CD4-positive, alpha-beta T cell treated with Interferon alpha-2 for 1 hour (primary cell): ENCODE results near the gene ALDH3B1.

Experiments used
- DNase-seq, 2 donors: peaks; one replicate each; pipeline ENCODE4 v3.0.0-alpha.2; 2020 to 2022

Gene ALDH3B1

DNA sequence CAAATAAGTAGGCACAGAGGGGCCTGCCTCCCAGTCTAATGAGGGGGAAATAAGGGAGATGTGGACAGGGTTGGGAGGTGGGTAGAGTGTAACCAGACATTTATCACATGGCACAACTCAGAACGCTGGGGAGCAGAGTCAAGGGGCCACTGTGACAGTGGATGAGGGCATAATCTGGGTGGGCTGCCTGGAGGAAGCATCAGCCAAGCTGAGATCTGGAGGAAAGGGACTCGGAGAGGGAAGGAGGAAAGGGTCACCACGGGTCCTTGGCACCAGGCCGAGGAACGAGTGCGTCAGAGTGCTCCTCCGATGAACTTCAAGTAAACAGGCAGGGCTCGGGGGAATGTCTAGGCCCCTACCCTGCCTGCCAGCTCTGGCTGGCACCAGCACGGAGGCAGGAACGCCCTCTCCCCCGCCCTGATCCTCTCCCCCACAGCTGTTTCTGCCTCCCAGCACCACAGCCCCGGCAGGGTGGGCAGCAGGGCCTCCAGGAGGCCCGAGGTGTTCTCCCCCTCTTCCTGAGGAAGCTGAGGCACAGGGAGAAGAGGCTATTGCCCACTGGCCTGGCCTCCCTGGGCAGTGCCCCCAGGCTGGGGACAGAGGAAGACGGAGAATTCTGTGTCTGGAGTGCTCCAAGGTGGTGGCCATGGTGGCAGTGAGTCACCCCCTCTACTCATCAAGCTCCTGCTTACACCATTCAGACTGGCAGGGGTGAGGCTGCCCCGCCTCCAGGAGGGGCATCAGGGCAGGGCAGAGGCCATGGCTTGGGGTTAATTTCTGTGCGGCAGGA is 4.2 kb downstream of the ALDH3B1 start:
- peak in 1 of 2 donors; percentile 30 for DNase-seq

DNA sequence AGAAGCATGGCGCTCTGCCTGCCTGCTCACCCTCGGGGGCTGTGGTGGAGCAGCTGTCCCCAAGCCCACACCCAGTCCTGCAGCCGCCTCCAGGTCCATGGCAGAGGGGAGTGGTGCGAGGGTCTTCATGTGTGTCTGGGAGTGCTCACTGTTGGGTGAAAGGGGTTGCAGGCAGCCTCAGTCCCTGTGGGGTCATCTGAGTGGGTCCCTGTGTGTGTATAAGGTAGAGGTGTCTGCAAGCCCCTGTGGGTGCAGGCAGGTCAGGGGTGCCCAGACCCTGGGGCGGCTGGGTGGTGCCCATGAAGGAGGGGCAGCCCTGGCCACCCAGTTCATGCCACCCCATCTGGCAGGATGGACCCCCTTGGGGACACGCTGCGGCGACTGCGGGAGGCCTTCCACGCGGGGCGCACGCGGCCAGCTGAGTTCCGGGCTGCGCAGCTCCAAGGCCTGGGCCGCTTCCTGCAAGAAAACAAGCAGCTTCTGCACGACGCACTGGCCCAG is 4.9 kb downstream of the ALDH3B1 start:
- DNase-seq: no peak

DNA sequence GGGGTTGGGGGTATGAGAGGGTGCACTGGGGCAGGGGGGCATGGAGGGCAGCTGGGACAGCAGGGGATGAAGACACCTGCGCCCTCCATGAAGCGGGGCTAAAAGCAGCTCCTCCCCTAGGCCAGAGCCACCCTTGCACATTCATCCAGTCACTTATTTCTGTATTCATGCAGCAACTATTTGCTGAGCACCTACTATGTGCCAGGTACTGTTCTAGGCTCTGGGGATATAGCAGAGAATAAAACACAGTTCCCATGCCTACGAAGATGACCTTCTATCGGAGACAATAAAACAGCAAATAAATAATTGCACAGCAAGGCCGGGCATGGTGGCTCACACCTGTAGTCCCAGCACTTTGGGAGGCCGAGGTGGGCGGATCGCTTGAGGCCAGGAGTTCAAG is 5.3 kb downstream of the ALDH3B1 start:
- DNase-seq: no peak

DNA sequence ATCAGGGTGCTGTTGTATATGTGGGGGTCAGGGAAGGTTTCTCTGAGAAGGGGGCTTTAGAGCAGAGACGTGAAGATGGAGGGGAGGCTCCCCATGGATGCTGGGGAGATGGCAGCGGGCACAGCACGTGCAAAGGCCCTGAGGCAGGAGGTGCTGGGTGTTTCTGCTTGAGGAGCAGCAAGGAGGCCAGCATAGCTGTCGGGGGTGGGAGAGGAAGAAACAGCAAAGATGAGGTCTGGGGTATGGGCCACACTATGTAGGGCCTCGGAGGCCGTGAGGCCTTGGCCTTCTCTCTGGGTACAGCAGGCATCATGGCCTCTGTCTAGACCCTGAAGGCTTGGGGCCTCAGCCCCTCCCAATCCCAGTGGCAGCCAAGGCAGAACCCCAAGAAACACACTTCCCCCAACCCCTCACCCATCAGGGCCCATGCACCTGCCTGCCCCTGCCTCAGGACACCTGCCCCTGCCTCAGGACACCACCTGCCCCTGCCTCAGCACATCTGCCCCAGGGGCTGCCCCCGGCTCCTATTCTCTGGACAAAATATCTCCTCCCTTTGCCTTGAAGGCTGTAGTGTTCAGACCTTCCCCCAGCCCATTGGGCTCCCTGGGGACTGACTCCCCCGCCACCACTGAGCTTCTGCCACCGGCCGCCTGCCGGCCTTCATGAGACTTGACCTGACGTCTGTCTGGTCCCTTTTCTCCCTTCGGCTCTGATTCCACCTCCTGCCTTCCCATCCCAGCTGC is 6.2 kb downstream of the ALDH3B1 start:
- DNase-seq: no peak

DNA sequence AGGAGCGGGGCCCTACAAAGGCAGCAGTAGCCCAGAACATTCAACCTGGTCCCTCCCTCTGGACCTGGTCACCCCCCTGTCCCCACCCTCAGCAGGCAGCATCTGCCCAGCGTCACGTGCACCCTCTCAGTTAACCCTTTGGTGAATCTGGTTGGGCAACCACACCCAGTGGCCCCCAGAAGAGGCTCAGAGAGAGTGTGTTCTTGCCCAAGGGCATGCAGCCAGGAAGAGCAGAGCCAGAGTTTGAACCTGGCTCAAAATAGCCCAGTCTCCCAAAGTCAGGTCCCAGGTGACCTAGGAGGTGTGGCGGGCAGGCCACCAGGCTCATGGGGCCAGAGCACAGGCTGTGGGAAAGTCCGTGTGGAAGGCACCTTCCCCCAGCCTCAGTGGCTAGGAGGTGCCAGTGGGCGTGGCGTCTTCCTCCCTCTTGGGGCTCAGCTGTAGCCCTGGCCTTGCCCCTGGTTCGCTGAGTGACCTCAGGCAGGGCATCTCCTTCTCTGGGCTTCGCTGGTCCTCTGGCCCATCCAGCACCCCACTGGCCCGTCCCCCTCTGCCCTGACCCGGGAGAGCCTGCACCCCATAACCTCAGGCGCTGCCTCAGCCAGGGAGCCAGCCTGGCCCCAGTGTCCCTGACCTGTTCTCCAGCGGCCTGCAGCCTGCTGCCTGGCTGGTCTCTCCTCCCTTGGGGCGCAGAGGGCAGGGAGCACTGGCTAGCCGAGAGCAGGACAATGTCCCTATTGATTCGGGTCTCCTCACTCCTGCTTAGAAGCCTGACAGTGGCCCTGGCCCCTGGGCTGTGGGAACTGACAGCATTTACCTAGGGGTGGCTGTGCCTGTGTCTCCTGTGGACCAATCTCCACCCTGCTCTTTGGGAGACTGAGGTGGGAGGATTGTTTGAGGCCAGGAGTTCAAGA is 7.0 kb downstream of the ALDH3B1 start:
- DNase-seq: no peak

DNA sequence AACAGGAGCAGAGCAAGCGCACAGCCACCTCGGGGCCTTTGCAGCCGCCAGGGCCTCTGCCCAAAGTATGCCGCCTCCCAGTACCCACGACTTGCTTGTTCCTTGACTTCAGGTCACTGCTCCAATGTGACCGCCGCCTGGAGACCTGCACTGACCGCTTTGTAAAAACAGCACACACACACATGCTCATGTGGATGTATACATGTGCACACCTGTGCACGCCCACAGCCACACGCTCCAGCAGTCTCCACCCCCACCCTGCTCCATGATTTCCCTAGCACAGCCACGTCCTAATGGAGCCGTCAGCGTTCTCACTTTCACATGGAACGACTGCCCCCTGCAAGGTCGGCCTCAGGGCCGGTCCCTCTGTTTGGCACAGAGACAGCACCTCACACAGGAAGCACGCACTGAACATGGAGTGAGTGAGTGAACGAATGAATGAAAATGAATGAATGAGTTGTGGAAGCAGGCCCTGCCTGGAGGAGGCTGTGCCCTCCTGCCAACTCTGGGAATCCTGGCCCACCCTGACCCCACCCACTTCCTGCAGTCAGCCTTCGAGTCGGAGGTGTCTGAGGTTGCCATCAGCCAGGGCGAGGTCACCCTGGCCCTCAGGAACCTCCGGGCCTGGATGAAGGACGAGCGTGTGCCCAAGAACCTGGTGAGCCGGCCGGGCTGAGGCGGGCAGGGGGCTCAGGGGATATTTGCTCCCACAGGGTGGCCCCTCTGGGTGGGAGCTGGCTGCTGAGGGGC is 8.0 kb downstream of the ALDH3B1 start:
- DNase-seq: no peak

GRCh38 chr11:68018730-68019190 is 8.6 kb downstream of the ALDH3B1 start:
- no peak for DNase-seq

DNA sequence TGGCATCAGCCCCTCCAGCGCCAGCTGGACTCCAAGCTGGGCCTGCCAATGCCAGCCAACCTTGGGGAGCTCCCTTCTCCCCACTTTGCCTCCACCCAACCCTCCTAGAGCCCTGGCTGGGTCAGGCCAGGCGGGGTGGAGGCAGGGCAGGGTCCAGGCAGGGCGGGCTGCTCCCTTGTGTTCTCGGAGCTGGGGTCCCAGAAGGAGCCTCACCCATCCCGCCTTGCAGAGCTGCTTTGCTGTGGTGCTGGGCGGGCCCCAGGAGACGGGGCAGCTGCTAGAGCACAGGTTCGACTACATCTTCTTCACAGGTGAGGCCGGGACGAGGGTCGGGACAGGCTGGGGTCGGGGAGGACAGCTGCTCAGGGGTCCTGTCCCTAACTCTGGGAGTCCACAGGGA is 9.4 kb downstream of the ALDH3B1 start:
- DNase-seq: no peak

DNA sequence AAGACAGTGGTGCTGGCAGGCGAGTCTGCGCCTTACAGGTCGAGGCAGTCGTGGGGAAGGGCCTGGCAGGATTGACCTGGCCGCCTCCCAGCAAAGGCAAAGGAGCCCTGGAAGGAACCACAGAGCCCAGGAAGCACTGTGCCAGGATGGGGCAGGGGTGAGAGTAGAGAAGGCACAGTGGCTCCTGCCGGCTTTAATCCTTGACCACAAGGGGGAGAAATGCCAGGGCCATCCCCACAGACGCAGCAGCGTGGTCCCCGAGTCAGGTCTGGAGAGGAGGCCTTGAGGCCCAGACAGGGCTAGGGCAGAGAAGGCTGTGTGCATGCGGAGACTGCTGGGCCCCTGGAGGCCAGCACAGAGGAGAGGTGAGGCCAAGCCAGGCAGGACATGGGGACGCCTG is 10.4 kb downstream of the ALDH3B1 start:
- DNase-seq: no peak

- no peak for DNase-seq
Measured at GRCh38 chr11:68021167-68021787, 11.2 kb downstream of the ALDH3B1 start.

DNA sequence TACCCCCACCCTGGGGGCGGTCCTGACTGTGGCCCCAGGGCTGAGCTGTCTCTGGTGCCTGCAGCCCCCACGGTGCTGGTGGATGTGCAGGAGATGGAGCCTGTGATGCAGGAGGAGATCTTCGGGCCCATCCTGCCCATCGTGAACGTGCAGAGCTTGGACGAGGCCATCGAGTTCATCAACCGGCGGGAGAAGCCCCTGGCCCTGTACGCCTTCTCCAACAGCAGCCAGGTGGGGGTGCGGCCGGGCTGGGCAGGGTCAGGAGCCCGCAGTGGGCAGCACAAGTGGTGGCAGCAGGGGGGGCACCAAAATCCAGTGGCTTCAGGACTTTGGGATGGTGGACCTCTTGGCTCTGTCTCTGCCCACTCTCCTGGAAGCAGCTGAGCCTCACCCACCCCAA is 12.4 kb downstream of the ALDH3B1 start:
- DNase-seq: no peak

DNA sequence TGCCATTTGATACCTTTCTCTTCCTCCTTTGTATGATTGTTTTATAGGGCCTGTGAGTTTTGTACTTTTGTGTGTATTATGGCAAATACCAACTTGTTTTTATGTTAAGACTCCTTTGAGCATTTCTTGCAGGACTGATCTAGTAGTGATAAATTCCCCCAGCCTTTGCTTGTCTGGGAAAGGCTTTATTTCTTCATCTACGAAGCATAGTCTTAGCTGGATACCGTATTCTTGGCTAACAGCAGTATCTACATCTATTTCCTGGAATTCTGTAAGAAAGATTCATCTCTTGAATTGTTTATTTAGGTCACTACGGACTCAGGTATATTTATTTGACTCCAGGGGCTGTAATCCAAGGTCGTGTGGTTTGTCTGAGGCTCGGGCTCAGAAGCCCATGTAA is 14.4 kb downstream of the ALDH3B1 start:
- no peak for DNase-seq

DNA sequence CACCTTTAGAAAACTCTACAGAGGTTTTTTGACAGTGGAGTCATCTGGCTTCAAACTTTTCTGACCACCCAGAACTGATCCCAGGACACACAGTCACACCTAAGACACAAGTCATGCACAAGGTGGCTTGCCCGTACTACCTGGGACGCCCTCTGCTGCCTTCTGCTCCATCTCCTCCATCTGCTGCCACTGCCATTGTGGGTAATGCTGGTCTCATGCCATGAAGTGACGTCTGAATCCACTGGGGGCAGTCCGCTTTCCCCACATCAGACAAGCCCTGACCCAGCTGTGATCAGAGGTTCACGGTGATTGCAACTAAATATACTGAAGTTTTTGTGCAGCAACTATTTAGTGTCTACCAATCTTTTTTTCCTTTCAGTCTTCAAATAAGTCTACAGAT is 14.9 kb downstream of the ALDH3B1 start:
- DNase-seq: no peak

DNA sequence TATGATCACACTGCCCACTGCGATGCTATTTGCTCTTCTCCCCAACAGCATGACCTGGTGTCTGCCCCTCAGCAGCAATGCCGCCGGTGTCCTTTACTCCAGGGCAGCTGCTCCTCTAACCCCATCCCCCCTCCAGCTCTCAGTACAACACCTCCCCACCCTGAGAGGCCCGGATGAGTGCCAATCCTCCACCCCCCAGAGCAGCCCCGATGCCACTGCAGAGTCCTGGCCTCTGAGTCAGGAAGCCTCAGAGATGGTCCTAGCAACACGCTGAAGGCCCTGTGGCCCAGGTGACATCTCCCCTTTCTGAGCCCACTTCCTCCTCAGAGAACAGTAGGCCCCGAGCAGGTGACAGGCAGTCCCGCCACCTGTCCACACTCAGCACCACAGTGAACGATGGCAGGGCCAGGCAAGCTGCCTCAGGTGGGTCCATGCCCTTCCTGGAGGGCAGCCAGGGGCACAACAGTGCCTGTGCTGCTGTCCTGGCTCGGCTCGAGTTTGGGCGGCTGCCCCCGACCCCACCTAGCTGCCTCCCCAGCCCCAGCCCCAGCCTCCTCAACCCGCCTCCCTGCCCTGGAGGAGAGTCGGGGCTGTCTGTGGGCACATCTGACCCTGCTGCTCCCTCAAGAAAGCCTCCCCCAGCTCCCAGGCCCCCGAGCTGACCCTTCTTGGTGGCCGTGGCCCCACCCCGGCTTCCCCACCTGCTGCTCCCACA is 16.4 kb downstream of the ALDH3B1 start:
- no peak for DNase-seq

DNA sequence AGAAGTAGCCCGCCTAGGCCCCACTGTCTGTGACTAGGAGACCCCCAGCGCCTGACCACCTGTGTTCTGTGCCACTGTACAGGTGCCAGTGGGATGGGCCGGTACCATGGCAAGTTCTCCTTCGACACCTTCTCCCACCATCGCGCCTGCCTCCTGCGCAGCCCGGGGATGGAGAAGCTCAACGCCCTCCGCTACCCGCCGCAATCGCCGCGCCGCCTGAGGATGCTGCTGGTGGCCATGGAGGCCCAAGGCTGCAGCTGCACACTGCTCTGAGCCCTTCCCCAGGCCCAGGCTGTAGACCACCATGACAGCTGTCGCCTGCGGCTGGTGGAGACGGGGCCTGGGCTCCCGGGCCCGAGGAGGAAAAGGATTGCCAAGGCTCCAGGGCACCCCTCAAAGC is 17.5 kb downstream of the ALDH3B1 start:
- DNase-seq: no peak

GRCh38 chr11:68028802-68029545 is 18.8 kb downstream of the ALDH3B1 start:
- no peak for DNase-seq

DNA sequence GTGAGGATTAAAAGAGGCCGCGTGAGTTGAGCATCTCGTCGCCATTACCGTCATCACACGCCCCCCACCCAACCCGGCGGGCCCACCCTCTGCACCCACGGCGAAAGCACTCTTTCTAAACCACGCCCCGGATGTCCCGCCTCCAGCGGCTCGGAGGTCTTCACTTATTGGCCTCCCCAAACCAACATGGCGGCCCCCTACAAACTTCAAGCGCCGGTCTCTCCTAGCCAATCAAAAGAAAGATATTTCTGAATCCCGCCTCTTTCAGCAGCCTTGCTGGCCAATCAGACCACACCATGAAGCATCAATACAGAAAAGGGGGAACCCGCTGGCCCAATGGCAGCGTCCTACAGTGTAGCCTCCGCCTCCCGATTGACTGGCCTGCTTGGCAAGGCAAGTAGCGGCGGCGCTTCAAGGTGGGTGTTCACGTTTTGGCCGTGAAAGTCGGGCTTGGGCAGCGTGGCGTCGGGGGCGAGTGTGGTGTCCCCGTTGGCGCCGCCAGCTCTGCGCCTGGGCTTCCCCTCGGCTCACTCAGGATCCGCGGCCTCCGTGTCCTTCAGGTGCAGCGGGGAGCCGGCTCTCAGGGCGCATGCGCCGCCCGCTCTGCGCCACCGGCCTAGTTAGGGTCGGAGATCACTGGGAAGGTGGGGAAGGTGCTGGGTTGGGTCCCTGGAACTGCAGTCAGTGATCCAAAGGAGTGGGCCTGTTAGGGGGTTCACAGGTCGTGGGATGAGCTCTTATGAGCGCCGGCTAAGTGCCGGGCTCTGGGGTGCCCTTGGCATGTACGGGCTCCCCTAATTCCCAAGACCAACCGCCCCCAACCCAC is 20.4 kb downstream of the ALDH3B1 start, which contains the start of gene NDUFS8:
NDUFS8 (plus strand) TSS at position 364 of the 826 bp plus-strand sequence. CDS start 1,471 bp downstream, outside the sequence.
- peak; percentile 98 to 99 for DNase-seq

GRCh38 chr11:68031144-68031464 is 21.0 kb downstream of the ALDH3B1 start:
- DNase-seq: peak in 1 of 2 donors; percentile 35

DNA sequence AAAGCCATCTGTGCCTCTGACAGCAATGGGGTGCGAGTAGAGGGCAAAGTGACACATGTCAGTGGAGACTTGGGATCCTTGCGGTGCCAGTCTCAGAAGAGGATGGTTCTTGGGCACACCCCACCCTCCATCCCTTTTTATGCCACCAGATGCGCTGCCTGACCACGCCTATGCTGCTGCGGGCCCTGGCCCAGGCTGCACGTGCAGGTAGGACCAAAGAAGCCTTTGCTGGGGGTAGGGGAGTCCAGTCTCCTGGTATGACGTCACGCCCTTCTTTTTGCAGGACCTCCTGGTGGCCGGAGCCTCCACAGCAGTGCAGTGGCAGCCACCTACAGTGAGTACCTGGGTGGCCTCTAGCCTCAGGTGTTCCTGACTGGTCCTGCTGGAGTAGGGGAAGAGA is 21.9 kb downstream of the ALDH3B1 start:
- DNase-seq: no peak
